H9 (cell line): ENCODE results near the gene SEMA3D. TPM values are rescaled to one million over a fixed set of nuclear protein-coding genes. Genes with fewer than 3 reads are reported as not detected.

ENCODE experiments used
- DNase-seq: peaks from one replicate; pipeline ENCODE4 v3.0.0-alpha.2; 2017
- H2AFZ ChIP-seq: one replicate; pipeline ENCODE4 v1.6.1; 2013; ENCODE audit warnings: mild to moderate bottlenecking, low read length, control low read depth, moderate library complexity
- H2AK5ac ChIP-seq: 2 replicates; pipeline ENCODE4 v1.6.1; 2013; ENCODE audit warnings: low read length, control low read depth, mixed read lengths; ENCODE audit not compliant: insufficient read length
- H2BK120ac ChIP-seq: one replicate; pipeline ENCODE4 v1.6.1; 2013; ENCODE audit warnings: low read depth, mild to moderate bottlenecking, low read length, control low read depth, inconsistent platforms; ENCODE audit not compliant: poor library complexity, severe bottlenecking
- H2BK12ac ChIP-seq: 2 replicates; pipeline ENCODE4 v1.6.1; 2013; ENCODE audit warnings: low read length, control low read depth, mixed read lengths, low read depth; ENCODE audit not compliant: insufficient read length
- H2BK15ac ChIP-seq: 2 replicates; pipeline ENCODE4 v1.6.1; 2013; ENCODE audit warnings: low read depth, low read length, control low read depth
- H2BK20ac ChIP-seq: one replicate; pipeline ENCODE4 v1.6.1; 2013; ENCODE audit warnings: low read depth, mild to moderate bottlenecking, low read length, control low read depth, inconsistent platforms; ENCODE audit not compliant: poor library complexity, severe bottlenecking
- H2BK5ac ChIP-seq: 2 replicates; pipeline ENCODE4 v1.6.1; 2013; ENCODE audit warnings: low read length, control low read depth, mixed read lengths; ENCODE audit not compliant: insufficient read length
- H3K14ac ChIP-seq: 2 replicates; pipeline ENCODE4 v1.6.1; 2013; ENCODE audit warnings: low read length, control low read depth; ENCODE audit not compliant: insufficient read depth
- H3K18ac ChIP-seq: 2 replicates; pipeline ENCODE4 v1.6.1; 2013; ENCODE audit warnings: low read depth, mild to moderate bottlenecking, mixed read lengths, low read length, control low read depth; ENCODE audit not compliant: insufficient read length
- H3K23ac ChIP-seq: 2 replicates; pipeline ENCODE4 v1.6.1; 2013; ENCODE audit warnings: low read length, control low read depth, mixed read lengths, low read depth; ENCODE audit not compliant: insufficient read length
- H3K23me2 ChIP-seq: 2 replicates; pipeline ENCODE4 v1.6.1; 2013; ENCODE audit warnings: low read depth, mild to moderate bottlenecking, mixed read lengths, low read length, control low read depth; ENCODE audit not compliant: insufficient read length, poor library complexity, severe bottlenecking
- H3K27ac ChIP-seq: 2 replicates; pipeline ENCODE4 v1.5.1; 2013; ENCODE audit warnings: low read length, control low read depth, mixed read lengths, low read depth; ENCODE audit not compliant: insufficient read length
- H3K27me3 ChIP-seq: 2 replicates; pipeline ENCODE4 v1.6.1; 2013; ENCODE audit warnings: low read length, control low read depth, inconsistent platforms; ENCODE audit not compliant: insufficient read depth
- H3K4ac ChIP-seq: 2 replicates; pipeline ENCODE4 v1.6.1; 2013; ENCODE audit warnings: low read depth, mild to moderate bottlenecking, control low read depth, inconsistent platforms, low read length, moderate library complexity
- H3K4me1 ChIP-seq: 2 replicates; pipeline ENCODE4 v1.6.1; 2013; ENCODE audit warnings: low read length, control low read depth, inconsistent platforms; ENCODE audit not compliant: insufficient read depth
- H3K4me2 ChIP-seq: 2 replicates; pipeline ENCODE4 v1.6.1; 2013; ENCODE audit warnings: low read length, control low read depth, mixed read lengths; ENCODE audit not compliant: insufficient read length, insufficient read depth
- H3K56ac ChIP-seq: 2 replicates; pipeline ENCODE4 v1.6.1; 2013; ENCODE audit warnings: low read depth, mild to moderate bottlenecking, mixed read lengths, low read length, control low read depth; ENCODE audit not compliant: insufficient read length
- H3K79me1 ChIP-seq: 2 replicates; pipeline ENCODE4 v1.6.1; 2013; ENCODE audit warnings: low read depth, mild to moderate bottlenecking, moderate library complexity, low read length, control low read depth, inconsistent platforms; ENCODE audit not compliant: insufficient read depth, poor library complexity, severe bottlenecking
- H3K79me2 ChIP-seq: 2 replicates; pipeline ENCODE4 v1.6.1; 2013; ENCODE audit warnings: low read length, control low read depth, inconsistent platforms; ENCODE audit not compliant: insufficient read depth
- H3K9ac ChIP-seq: 2 replicates; pipeline ENCODE4 v1.6.1; 2013; ENCODE audit warnings: low read length, control low read depth, mixed read lengths; ENCODE audit not compliant: insufficient read length; ENCODE audit errors: extremely low read depth
- H3K9me3 ChIP-seq: one replicate; pipeline ENCODE4 v1.6.1; 2013; ENCODE audit warnings: low read depth, low read length, inconsistent platforms; ENCODE audit not compliant: control insufficient read depth
- H3T11ph ChIP-seq: one replicate; pipeline ENCODE4 v1.6.1; 2013; ENCODE audit warnings: mild to moderate bottlenecking, low read length, control low read depth, inconsistent platforms
- H4K20me1 ChIP-seq: one replicate; pipeline ENCODE4 v1.6.1; 2013; ENCODE audit not compliant: control insufficient read depth, insufficient read length, insufficient read depth
- H4K5ac ChIP-seq: 2 replicates; pipeline ENCODE4 v1.6.1; 2013; ENCODE audit warnings: low read depth, mild to moderate bottlenecking, mixed read lengths, low read length, control low read depth; ENCODE audit not compliant: insufficient read length
- H4K8ac ChIP-seq: replicated peaks from 2 replicates; pipeline ENCODE4 v1.6.1; 2013; ENCODE audit warnings: low read length, control low read depth, mixed read lengths, low read depth; ENCODE audit not compliant: insufficient read length
- H4K91ac ChIP-seq: 2 replicates; pipeline ENCODE4 v1.6.1; 2013; ENCODE audit warnings: low read depth, mild to moderate bottlenecking, moderate library complexity, mixed read lengths, low read length, control low read depth; ENCODE audit not compliant: insufficient read length
- H3K27ac Mint-ChIP-seq, 3 experiments: 2 replicates in 2 of 3; 3 replicates in 1 of 3; pipeline ENCODE4 v1.8.0; 2020 to 2021; ENCODE audit warnings: mixed read lengths in 3 of 3, mild to moderate bottlenecking in 1 of 3, moderate library complexity in 1 of 3
- H3K27me3 Mint-ChIP-seq: 2 replicates; pipeline ENCODE4 v1.8.0; 2021; ENCODE audit warnings: low read depth, mild to moderate bottlenecking, moderate library complexity, mixed read lengths
- H3K36me3 Mint-ChIP-seq, 3 experiments: 2 replicates in 2 of 3; 3 replicates in 1 of 3; pipeline ENCODE4 v1.8.0; 2020 to 2021; ENCODE audit warnings: low read depth in 3 of 3, mixed read lengths in 3 of 3; ENCODE audit not compliant: insufficient read depth in 1 of 3
- H3K4me1 Mint-ChIP-seq, 2 experiments: 2 replicates each; pipeline ENCODE4 v1.8.0; 2020; ENCODE audit warnings: mixed read lengths in 2 of 2
- H3K4me3 Mint-ChIP-seq, 2 experiments: 2 replicates in 1 of 2; 3 replicates in 1 of 2; pipeline ENCODE4 v1.8.0; 2020 to 2021; ENCODE audit warnings: mild to moderate bottlenecking in 2 of 2, mixed read lengths in 2 of 2, moderate library complexity in 1 of 2
- H3K9me3 Mint-ChIP-seq, 2 experiments: 2 replicates in 1 of 2; 3 replicates in 1 of 2; pipeline ENCODE4 v1.8.0; 2020; ENCODE audit warnings: mild to moderate bottlenecking in 2 of 2, mixed read lengths in 2 of 2, moderate library complexity in 1 of 2
- WGBS: extraction: QIAGEN DNeasy Blood & Tissue Kit; methylation state at CpG from one replicate; pipeline ENCODE4 v1.1.7; 2013; ENCODE audit warnings: missing lambda C conversion rate, low lambda C conversion rate, mixed read lengths; ENCODE audit not compliant: insufficient read length; ENCODE audit errors: extremely low coverage; 5-methylcytosine and 5-hydroxymethylcytosine counted together
- total RNA-seq: library from RNA; stranded (reverse); gene quantifications from 2 replicates; pipeline ENCODE4 v1.2.1, GENCODE V29; 2021
- TF ChIP-seq, protein P1 (sequence below): fragments of 200-600 bp; sonication (generic); conservative IDR thresholded peaks from 3 replicates; pipeline ENCODE4 v1.8.0; 2021; ENCODE audit warnings: antibody characterized with exemption, mild to moderate bottlenecking

Gene SEMA3D
- total RNA-seq, 1 experiment from 2014 or later, result 5.4 TPM

DNA sequence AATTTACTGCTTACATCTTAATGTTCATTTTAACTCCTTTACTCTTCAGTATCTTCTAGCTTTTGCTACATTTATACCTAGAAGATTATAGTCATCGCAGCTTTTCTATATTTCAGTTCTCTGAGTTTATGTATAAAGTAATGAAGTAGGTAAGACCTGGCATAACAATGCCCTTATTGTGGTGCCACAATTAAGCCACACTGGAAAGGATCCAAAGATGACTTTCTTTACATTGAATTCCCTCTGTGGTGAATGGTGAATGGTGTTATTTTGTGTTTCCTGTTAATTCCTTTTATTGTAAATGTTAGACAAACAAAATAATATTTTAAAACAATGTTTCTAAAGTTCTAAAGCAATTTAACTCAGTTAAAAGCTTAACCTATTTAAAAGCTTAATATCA is 36.2 kb downstream of the SEMA3D start:
- Histone ChIP-seq H3K56ac (no peak overlapping the region), H3K9me3 (no peaks in the 10 kb centered on the region), H2AK5ac (no peak overlapping the region), H3K14ac (no peak overlapping the region), H2BK120ac (no peak overlapping the region), H3K79me2 (no peaks in the 10 kb centered on the region), H3K18ac (no peak overlapping the region), H2AFZ (no peak overlapping the region), H4K20me1 (no peaks in the 10 kb centered on the region), H2BK12ac (no peak overlapping the region), H3K4me1 (no peaks in the 10 kb centered on the region), H3K23me2 (no peaks in the 10 kb centered on the region), H2BK20ac (no peak overlapping the region), H3K4me2 (no peak overlapping the region), H3K79me1 (no peaks in the 10 kb centered on the region), H4K8ac (no peak overlapping the region), H3K23ac (no peak overlapping the region), H3K27me3 (no peaks in the 10 kb centered on the region), H4K91ac (no peak overlapping the region), H3K4ac (no peak overlapping the region), H4K5ac (no peak overlapping the region), H3K9ac (no peak overlapping the region), H2BK5ac (no peak overlapping the region), H3T11ph (no peak overlapping the region), H3K27ac (no peak overlapping the region), H2BK15ac (no peak overlapping the region)
- Mint-ChIP-seq H3K9me3 (no peaks in the 10 kb centered on the region), H3K4me3 (no peak overlapping the region), H3K4me1 (0 out of 4 replicates have a peak, but pooled peaks cover 0 to 2% of the 10 kb centered on the region in 2 experiments), H3K27ac (no peak overlapping the region), H3K36me3 (no peaks in the 10 kb centered on the region), H3K27me3 (no peaks in the 10 kb centered on the region)
- no peak for DNase-seq
- WGBS, result no CpG with 5 or more reads among the region's 1 CpG
- TF ChIP-seq, protein P1, sequence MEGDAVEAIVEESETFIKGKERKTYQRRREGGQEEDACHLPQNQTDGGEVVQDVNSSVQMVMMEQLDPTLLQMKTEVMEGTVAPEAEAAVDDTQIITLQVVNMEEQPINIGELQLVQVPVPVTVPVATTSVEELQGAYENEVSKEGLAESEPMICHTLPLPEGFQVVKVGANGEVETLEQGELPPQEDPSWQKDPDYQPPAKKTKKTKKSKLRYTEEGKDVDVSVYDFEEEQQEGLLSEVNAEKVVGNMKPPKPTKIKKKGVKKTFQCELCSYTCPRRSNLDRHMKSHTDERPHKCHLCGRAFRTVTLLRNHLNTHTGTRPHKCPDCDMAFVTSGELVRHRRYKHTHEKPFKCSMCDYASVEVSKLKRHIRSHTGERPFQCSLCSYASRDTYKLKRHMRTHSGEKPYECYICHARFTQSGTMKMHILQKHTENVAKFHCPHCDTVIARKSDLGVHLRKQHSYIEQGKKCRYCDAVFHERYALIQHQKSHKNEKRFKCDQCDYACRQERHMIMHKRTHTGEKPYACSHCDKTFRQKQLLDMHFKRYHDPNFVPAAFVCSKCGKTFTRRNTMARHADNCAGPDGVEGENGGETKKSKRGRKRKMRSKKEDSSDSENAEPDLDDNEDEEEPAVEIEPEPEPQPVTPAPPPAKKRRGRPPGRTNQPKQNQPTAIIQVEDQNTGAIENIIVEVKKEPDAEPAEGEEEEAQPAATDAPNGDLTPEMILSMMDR, result no peak
